GM12878 (cell line): ENCODE data around the gene ZSCAN18. TPM values are rescaled to one million over a fixed set of nuclear protein-coding genes. Genes with fewer than 3 reads are reported as not detected.

Source experiments
- ATAC-seq: fragments of 200-7000 bp; cut with Tn5 transposase; 3 replicates; pipeline ENCODE4 v1.9.1; 2020; ENCODE audit warnings: mild to moderate bottlenecking, moderate library complexity
- BruUV-seq: library from RNA; stranded (reverse); fragments of 400-500 nt; replicated peaks from 2 replicates; lab custom pipeline; 2021; lab: Mats Ljungman, UMichigan
- CTCF ChIA-PET: fragments of 300-600 bp; sonication (Branson Sonifier 250); formaldehyde crosslinking; extraction: SDS; loops from one replicate; lab custom pipeline; 2021; ENCODE audit warnings: inconsistent platforms; lab: Yijun Ruan, JAX
- POLR2A ChIA-PET: fragments of 350-600 bp; formaldehyde crosslinking; extraction: SDS; loops from one replicate; lab custom pipeline; 2021; ENCODE audit warnings: inconsistent platforms; lab: Charles Lee
- RAD21 ChIA-PET: fragments of 300-600 bp; sonication (Branson Sonifier 250); formaldehyde crosslinking; loops from one replicate; lab custom pipeline; 2023; ENCODE audit warnings: antibody characterized with exemption; ENCODE audit not compliant: unreplicated experiment; lab: Charles Lee
- SMC1A ChIA-PET: fragments of 300-600 bp; sonication (Branson Sonifier 250); formaldehyde crosslinking; loops from one replicate; lab custom pipeline; 2023; ENCODE audit not compliant: unreplicated experiment, uncharacterized antibody; lab: Charles Lee
- DNase-seq: peaks from one replicate; pipeline ENCODE4 v3.0.0-alpha.2; 2011; ENCODE audit warnings: low read depth, low spot score
- FAIRE-seq: peaks from 3 replicates; lab custom pipeline; 2011; peaks lifted over from hg19 to GRCh38; lab: Jason Lieb, UNC
- H2AFZ ChIP-seq: 2 replicates; pipeline ENCODE4 v1.6.0; 2011; ENCODE audit warnings: low read depth, low read length, control low read depth; ENCODE audit not compliant: control insufficient read depth
- H3K27ac ChIP-seq: 2 replicates; pipeline ENCODE4 v1.5.1; 2011; ENCODE audit warnings: control low read depth; ENCODE audit not compliant: control insufficient read depth, insufficient read depth
- H3K27me3 ChIP-seq, 2 experiments: replicated peaks in 1 of 2; 2 replicates each; pipeline versions ENCODE4 v1.6.0 to v1.6.1; 2011; ENCODE audit warnings: low read length in 1 of 2; ENCODE audit not compliant: control insufficient read depth in 2 of 2, insufficient read depth in 2 of 2
- H3K36me3 ChIP-seq, 2 experiments: 2 replicates each; pipeline ENCODE4 v1.5.1; 2011; ENCODE audit warnings: low read length in 1 of 2; ENCODE audit not compliant: control insufficient read depth in 2 of 2, insufficient read depth in 2 of 2
- H3K4me1 ChIP-seq: 2 replicates; pipeline ENCODE4 v1.6.1; 2011; ENCODE audit warnings: mild to moderate bottlenecking, low read length, moderate library complexity, mixed read lengths; ENCODE audit not compliant: control insufficient read depth, insufficient read depth
- H3K4me2 ChIP-seq: 2 replicates; pipeline ENCODE4 v1.6.0; 2011; ENCODE audit warnings: control low read depth; ENCODE audit not compliant: control insufficient read depth, insufficient read depth
- H3K4me3 ChIP-seq: fragments of 200-600 bp; sonication (generic); 2 replicates; pipeline ENCODE4 v1.5.1; 2016
- H3K79me2 ChIP-seq: 2 replicates; pipeline ENCODE4 v1.6.0; 2011; ENCODE audit warnings: low read length; ENCODE audit not compliant: control insufficient read depth, insufficient read depth
- H3K9ac ChIP-seq: 2 replicates; pipeline ENCODE4 v1.8.0; 2011; ENCODE audit warnings: low read length, control low read depth, mixed read lengths; ENCODE audit not compliant: control insufficient read depth, insufficient read depth
- H3K9me3 ChIP-seq: replicated peaks from 3 replicates; pipeline ENCODE4 v1.5.1; 2011; ENCODE audit warnings: mild to moderate bottlenecking, low read length; ENCODE audit not compliant: control insufficient read depth, insufficient read depth
- H4K20me1 ChIP-seq: 2 replicates; pipeline ENCODE4 v1.6.0; 2011; ENCODE audit not compliant: control insufficient read depth, insufficient read depth
- JUND ChIP-seq: IDR thresholded peaks from 2 replicates; pipeline ENCODE4 v1.6.1; 2012; ENCODE audit warnings: low read depth, mild to moderate bottlenecking, low read length, improper control_type of control experiment, moderate library complexity
- MTA3 ChIP-seq: IDR thresholded peaks from 2 replicates; pipeline ENCODE4 v1.6.1; 2012; ENCODE audit warnings: low read length, inconsistent platforms, borderline replicate concordance
- NR2C1 ChIP-seq: fragments of 450-650 bp; IDR thresholded peaks from 2 replicates; pipeline ENCODE4 v1.6.1; 2017; ENCODE audit warnings: antibody characterized with exemption, mild to moderate bottlenecking, moderate library complexity
- PML ChIP-seq: IDR thresholded peaks from 2 replicates; pipeline ENCODE4 v1.6.1; 2012; ENCODE audit warnings: low read length, inconsistent platforms
- RELA ChIP-seq: fragments of 450-650 bp; IDR thresholded peaks from 2 replicates; pipeline ENCODE4 v1.8.0; 2014; ENCODE audit warnings: borderline replicate concordance; ENCODE audit not compliant: partially characterized antibody
- SPI1 ChIP-seq: IDR thresholded peaks from 2 replicates; pipeline ENCODE4 v1.6.1; 2011; ENCODE audit warnings: low read depth, mild to moderate bottlenecking, low read length, moderate library complexity, borderline replicate concordance; ENCODE audit not compliant: insufficient read depth
- STAT1 ChIP-seq: fragments of 450-650 bp; conservative IDR thresholded peaks from 2 replicates; pipeline ENCODE4 v1.6.1; 2014; ENCODE audit warnings: antibody characterized with exemption, mild to moderate bottlenecking
- TAF1 ChIP-seq: IDR thresholded peaks from 2 replicates; pipeline ENCODE4 v1.6.1; 2011; ENCODE audit warnings: mild to moderate bottlenecking, low read depth, low read length, borderline replicate concordance
- WRNIP1 ChIP-seq: IDR thresholded peaks from 2 replicates; pipeline ENCODE4 v1.6.1; 2011; ENCODE audit warnings: low read depth, low read length, improper control_type of control experiment, borderline replicate concordance
- WGBS: methylation state at CpG from one replicate; pipeline ENCODE4 v1.1.6; 2016; ENCODE audit warnings: low lambda C conversion rate; ENCODE audit not compliant: insufficient replicate concordance, insufficient coverage; ENCODE audit errors: missing lambda C conversion rate; 5-methylcytosine and 5-hydroxymethylcytosine counted together
- in situ Hi-C: fragments of 300-500 bp; cut with MboI; formaldehyde crosslinking; loops from 9 replicates; pipeline ENCODE4 v1.14.3; 2018; ENCODE audit warnings: mixed read lengths
- intact Hi-C: fragments of 100-400 bp; cut with micrococcal nuclease; formaldehyde crosslinking; loops from one replicate; pipeline ENCODE4 v1.14.2; 2022; ENCODE audit not compliant: unreplicated experiment
- polyA plus RNA-seq, 11 experiments: library from polyadenylated mRNA; depleted of rRNA in 4 of 11; unstranded in 6 of 11; stranded (reverse) in 5 of 11; fragments of >200 nt; fragmentation: Nextera tagmentation in 4 of 11; fragmentation: Illumina TruSeq in 1 of 11; extraction: Ambion mirVana in 4 of 11; extraction: Trizol in 1 of 11; gene quantifications; 1 replicate in 1 of 11; 2 replicates in 10 of 11; pipeline versions ENCODE4 v1.2.1 to v1.2.3, GENCODE V29; 2011 to 2016; ENCODE audit warnings: inconsistent platforms in 2 of 11, missing spikeins in 2 of 11, low read depth in 1 of 11
- total RNA-seq, 4 experiments: library from RNA; depleted of rRNA in 3 of 4; stranded (reverse); fragments of >200 nt in 3 of 4; fragmentation: Illumina TruSeq in 1 of 4; extraction: Trizol in 1 of 4; gene quantifications; 2 replicates each; pipeline versions ENCODE4 v1.2.1 to v1.2.3, GENCODE V29; 2013 to 2021
- TF ChIP-seq, protein P1 (sequence below): fragments of 450-650 bp; IDR thresholded peaks from 2 replicates; pipeline ENCODE4 v1.6.1; 2017; ENCODE audit warnings: mild to moderate bottlenecking, moderate library complexity
- TF ChIP-seq, protein P2 (sequence below): fragments of 450-650 bp; IDR thresholded peaks from 2 replicates; pipeline ENCODE4 v1.6.1; 2017; ENCODE audit warnings: mild to moderate bottlenecking, moderate library complexity
- TF ChIP-seq, protein P3 (sequence below): IDR thresholded peaks from 2 replicates; pipeline ENCODE4 v1.6.1; 2011; ENCODE audit warnings: mild to moderate bottlenecking, low read depth, low read length, moderate library complexity; ENCODE audit not compliant: insufficient replicate concordance
- TF ChIP-seq, protein P4 (sequence below): fragments of 450-650 bp; IDR thresholded peaks from 2 replicates; pipeline ENCODE4 v1.6.1; 2014; ENCODE audit warnings: mild to moderate bottlenecking

The ZSCAN18 gene
- total and polyA plus RNA-seq, 10 of the 15 experiments (the other 5 are each of a cell fraction or from before 2014, with no cell fraction given) = 0.64 TPM; not detected in 8

DNA sequence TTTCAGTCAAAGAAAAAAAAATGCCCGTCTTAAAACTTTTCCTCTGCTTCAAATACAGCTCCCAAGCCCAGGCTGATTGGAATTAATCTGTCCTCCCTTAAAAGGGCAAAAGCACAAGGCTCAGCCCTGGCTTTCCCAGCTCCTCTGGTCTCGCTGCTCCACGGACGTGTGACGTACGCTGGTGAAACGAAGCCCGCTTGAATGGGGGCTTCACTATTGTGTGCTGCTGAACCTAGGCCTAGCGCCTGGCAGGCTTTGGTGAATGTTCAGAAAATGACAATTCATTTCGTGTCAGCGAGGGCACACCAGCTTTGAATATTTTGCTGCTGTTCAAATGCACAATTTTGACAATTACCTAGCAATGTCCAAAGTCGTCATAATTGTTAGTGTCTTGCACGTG, 39.6 kb downstream of the ZSCAN18 start (continued):
- TF ChIP-seq, protein P1, sequence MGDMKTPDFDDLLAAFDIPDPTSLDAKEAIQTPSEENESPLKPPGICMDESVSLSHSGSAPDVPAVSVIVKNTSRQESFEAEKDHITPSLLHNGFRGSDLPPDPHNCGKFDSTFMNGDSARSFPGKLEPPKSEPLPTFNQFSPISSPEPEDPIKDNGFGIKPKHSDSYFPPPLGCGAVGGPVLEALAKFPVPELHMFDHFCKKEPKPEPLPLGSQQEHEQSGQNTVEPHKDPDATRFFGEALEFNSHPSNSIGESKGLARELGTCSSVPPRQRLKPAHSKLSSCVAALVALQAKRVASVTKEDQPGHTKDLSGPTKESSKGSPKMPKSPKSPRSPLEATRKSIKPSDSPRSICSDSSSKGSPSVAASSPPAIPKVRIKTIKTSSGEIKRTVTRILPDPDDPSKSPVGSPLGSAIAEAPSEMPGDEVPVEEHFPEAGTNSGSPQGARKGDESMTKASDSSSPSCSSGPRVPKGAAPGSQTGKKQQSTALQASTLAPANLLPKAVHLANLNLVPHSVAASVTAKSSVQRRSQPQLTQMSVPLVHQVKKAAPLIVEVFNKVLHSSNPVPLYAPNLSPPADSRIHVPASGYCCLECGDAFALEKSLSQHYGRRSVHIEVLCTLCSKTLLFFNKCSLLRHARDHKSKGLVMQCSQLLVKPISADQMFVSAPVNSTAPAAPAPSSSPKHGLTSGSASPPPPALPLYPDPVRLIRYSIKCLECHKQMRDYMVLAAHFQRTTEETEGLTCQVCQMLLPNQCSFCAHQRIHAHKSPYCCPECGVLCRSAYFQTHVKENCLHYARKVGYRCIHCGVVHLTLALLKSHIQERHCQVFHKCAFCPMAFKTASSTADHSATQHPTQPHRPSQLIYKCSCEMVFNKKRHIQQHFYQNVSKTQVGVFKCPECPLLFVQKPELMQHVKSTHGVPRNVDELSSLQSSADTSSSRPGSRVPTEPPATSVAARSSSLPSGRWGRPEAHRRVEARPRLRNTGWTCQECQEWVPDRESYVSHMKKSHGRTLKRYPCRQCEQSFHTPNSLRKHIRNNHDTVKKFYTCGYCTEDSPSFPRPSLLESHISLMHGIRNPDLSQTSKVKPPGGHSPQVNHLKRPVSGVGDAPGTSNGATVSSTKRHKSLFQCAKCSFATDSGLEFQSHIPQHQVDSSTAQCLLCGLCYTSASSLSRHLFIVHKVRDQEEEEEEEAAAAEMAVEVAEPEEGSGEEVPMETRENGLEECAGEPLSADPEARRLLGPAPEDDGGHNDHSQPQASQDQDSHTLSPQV = no peak

DNA sequence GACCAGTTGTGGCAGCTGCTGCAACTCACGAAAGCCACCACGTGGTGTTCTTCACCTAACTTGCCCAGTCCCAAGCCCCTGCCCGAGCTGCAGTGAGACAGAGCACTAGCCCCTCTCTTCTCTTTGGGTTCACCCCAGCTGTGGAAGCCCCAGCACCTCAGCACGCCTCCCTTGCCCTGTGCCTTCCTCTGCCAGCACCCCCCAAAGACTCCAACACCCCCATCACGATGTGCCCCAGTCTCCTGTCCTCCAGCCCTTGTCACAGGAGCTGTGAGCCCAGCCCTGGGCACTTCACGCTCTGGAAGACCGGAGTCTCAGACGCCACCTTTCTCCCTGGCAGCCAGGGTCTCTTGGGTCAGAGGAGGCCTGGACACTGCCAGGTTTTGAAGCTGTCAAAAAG, 41.2 kb downstream of the ZSCAN18 start:
- Histone ChIP-seq H2AFZ (no peak overlapping the region), H4K20me1 (no peaks in the 10 kb centered on the region), H3K4me3 (no peak overlapping the region), H3K4me1 (no peaks in the 10 kb centered on the region), H3K27me3 (no peaks in the 10 kb centered on the region), H3K4me2 (no peak overlapping the region), H3K36me3 (no peaks in the 10 kb centered on the region), H3K79me2 (no peaks in the 10 kb centered on the region), H3K9ac (no peak overlapping the region), H3K27ac (no peak overlapping the region), H3K9me3 (peaks cover 8% of the 10 kb centered on the region; the same call in 2 of the 3 replicates)
- ChIA-PET RAD21 (no interaction called here), SMC1A (no interaction called here), CTCF (no interaction called here), POLR2A (no interaction called here)
- no peak for DNase-seq
- BruUV-seq = no TSS peak
- FAIRE-seq = no peak
- in situ Hi-C loops (no loop called here), intact Hi-C loops (no loop called here)
- WGBS = 20% methylated on average over 8 of the region's 8 CpGs
- no peak for ATAC-seq
- TF ChIP-seq STAT1 (no peak), TAF1 (no peak), RELA (no peak), NR2C1 (no peak), SPI1 (no peak), WRNIP1 (no peak), PML (no peak), MTA3 (no peak), JUND (no peak)
- TF ChIP-seq, protein P2, sequence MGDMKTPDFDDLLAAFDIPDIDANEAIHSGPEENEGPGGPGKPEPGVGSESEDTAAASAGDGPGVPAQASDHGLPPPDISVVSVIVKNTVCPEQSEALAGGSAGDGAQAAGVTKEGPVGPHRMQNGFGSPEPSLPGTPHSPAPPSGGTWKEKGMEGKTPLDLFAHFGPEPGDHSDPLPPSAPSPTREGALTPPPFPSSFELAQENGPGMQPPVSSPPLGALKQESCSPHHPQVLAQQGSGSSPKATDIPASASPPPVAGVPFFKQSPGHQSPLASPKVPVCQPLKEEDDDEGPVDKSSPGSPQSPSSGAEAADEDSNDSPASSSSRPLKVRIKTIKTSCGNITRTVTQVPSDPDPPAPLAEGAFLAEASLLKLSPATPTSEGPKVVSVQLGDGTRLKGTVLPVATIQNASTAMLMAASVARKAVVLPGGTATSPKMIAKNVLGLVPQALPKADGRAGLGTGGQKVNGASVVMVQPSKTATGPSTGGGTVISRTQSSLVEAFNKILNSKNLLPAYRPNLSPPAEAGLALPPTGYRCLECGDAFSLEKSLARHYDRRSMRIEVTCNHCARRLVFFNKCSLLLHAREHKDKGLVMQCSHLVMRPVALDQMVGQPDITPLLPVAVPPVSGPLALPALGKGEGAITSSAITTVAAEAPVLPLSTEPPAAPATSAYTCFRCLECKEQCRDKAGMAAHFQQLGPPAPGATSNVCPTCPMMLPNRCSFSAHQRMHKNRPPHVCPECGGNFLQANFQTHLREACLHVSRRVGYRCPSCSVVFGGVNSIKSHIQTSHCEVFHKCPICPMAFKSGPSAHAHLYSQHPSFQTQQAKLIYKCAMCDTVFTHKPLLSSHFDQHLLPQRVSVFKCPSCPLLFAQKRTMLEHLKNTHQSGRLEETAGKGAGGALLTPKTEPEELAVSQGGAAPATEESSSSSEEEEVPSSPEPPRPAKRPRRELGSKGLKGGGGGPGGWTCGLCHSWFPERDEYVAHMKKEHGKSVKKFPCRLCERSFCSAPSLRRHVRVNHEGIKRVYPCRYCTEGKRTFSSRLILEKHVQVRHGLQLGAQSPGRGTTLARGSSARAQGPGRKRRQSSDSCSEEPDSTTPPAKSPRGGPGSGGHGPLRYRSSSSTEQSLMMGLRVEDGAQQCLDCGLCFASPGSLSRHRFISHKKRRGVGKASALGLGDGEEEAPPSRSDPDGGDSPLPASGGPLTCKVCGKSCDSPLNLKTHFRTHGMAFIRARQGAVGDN = no peak
- TF ChIP-seq, protein P3, sequence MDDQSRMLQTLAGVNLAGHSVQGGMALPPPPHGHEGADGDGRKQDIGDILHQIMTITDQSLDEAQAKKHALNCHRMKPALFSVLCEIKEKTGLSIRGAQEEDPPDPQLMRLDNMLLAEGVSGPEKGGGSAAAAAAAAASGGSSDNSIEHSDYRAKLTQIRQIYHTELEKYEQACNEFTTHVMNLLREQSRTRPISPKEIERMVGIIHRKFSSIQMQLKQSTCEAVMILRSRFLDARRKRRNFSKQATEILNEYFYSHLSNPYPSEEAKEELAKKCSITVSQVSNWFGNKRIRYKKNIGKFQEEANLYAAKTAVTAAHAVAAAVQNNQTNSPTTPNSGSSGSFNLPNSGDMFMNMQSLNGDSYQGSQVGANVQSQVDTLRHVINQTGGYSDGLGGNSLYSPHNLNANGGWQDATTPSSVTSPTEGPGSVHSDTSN = no peak
- TF ChIP-seq, protein P4, sequence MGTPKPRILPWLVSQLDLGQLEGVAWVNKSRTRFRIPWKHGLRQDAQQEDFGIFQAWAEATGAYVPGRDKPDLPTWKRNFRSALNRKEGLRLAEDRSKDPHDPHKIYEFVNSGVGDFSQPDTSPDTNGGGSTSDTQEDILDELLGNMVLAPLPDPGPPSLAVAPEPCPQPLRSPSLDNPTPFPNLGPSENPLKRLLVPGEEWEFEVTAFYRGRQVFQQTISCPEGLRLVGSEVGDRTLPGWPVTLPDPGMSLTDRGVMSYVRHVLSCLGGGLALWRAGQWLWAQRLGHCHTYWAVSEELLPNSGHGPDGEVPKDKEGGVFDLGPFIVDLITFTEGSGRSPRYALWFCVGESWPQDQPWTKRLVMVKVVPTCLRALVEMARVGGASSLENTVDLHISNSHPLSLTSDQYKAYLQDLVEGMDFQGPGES = no peak
